HG03066 (cell line): ENCODE measurements around the gene BSX.

Experiments
- ATAC-seq: cut with Tn5 transposase; IDR thresholded peaks from one replicate; pipeline ENCODE4 v1.9.1; 2021; ENCODE audit warnings: low read depth; ENCODE audit not compliant: unreplicated experiment

BSX gene

DNA sequence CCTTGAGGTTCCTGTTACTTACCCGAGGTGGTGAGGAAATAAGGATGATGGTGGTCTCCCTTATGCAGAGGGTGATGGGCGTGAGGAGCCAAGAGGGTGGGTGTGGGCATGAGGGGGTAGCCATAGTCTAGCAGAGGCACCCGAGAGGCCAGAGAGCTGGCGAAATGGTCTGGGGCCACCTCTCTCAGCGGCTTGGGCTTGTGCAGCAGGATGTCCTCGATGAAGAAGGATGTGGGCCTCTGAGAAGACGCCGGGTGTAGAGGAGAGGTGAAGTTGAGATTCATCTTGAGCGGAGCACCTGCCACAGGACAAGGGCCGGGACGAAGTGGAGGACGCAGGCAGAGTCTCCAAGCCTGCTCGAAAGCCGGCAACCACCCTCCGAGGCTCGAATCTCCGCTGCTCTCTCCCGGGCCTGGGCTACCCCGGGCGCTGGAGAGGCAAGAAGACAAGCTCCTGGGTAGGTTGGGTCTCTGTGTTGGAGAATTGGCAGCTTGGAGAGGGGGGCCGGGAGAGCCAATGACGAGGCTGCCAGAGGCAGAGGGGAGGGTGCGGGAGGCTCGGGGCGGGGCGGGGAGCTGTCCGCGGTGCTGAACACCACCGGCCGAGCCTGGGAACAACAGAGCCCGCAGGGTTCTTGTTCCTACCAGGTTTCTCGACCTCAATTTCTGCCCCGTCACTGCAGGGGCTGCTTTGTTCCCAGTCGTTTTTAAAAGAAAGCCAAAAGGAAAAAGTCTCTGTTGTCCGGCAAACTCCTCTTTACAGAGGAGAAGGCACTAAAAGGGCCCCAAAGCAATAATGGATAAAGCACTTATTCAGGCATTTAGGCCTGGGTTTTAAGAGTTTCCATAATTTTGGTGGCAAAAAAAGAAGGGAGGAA, at the start of gene BSX:
Gene BSX (minus strand): TSS at position 447 of the 877 bp plus-strand sequence. CDS start 163 bp downstream, at position 284.
- no peak for ATAC-seq

DNA sequence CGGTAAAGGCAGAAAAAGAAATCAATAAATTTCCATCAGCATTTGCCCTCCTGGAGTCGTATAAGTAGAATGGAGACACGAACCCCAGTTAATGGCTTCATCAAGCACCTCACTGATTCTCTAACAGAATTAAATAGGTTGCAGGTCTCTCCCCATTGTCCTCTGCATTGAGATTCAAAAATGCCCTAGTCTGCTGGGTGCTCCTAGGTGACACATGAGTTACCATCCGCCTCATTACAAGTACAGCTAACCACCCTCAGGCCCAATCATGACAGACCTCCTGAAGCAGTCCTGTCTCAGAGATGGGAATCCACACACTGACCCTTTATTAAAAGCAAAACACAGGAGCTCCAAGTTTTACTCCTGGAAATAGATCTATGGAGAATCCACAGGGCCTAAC, 48.9 kb upstream of the BSX start:
- no peak for ATAC-seq

DNA sequence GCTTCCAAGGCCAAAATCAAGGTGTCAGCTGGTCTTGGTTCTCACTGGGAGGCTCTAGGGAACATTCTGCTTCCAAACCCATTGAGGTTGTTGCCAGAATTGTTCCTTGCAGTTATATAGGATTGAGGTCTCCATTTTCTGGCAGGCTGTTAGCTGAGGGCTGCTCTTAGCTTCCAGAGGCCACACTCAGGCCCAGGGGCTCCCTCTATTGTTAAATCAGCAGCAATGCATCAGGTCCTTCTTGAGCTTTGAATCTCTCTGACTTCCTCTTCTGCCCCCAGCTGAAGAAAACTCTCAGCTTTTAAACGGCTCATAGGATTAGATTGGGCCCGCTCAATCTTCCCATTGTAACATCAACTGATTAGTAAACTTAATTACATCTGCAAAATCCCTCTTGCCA, 39.3 kb upstream of the BSX start:
- no peak for ATAC-seq

DNA sequence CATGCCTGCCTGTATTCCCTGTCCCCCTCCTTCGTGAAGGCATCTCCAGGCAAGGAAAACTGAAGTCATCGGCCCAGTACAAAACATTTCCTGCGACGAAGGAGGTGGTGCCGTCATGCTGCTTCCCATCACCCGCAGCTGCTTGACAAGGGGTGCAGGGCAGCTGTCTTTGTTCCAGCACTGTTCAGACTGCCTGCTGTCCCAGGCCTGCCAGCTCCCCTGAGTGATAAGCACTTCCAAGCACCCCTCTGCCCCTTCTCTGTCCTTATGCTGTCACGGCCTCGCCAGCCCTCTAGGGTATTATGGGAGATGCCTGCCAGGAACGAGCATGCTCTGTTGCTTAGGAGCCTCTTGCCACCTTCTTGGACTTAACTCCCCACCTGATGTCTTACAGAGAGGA, 37.1 kb upstream of the BSX start:
- ATAC-seq: no peak

DNA sequence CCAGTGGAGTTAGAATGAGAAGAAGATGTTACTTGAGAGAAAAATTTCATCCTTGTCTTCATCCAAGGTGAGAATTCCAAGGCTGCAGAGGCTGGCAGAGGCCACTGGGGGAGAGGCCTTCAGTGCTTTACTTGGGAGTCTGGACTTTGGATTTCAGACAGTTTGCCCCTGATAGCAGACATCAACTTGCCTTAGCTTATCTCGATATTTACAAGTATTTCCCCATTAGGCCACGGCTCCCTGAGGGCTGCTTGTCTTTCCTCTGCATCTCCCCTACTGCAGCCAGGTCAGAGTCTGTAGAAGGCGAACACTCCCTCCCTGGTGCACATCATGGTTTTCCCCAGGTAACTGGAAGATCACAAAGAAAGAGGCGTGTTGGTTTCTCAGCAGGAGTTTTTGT, 29.9 kb upstream of the BSX start:
- ATAC-seq: no peak

DNA sequence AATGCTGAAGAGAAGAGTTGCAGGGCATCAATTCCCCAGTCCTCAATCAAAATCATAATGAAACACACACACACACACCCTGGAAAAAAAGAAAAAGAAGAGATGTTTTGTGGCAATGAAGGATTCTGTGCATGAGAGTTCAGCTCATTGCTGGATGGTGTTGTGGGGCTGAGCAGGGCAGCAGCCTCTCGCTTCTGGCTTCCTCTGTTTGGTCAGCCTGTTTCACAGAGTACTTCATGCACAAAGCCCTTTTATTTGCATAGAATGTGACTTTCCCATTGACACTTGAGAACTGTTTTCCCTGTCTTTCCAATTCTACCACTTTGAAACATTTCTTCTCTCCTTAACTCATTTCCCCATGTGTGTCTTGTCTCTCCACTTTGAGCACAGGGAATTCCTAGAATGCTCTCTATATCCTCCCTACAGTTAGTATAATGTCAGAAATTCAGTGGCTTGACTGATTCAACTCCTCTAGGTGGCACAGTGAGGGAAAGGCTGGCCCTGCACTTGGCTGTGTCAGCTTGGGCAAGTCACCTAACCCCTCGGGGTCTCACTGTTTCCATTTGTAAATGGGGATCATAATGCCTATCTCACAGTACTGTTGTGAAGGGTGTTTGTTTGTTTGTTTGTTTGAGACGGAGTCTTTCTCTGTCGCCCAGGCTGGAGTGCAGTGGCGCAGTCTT, 25.4 kb upstream of the BSX start:
- no peak for ATAC-seq

DNA sequence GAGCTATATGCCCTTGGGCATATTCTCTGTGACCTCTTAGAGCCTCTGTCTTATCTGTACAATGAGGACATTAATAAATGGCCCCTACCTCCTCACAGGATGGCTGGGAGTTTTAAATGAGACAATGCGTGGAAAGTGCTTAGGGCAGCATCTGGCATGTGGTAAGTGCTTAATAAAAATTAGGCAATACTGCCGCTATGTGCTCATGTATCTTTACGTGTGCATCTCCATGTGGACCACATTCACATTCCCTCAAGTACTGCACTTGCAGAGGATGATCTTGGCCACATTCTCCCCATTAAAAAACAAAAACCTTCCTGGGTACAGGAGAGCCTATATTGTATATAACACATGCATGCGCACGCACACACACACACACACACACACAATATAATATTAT, 19.1 kb upstream of the BSX start:
- ATAC-seq: no peak

DNA sequence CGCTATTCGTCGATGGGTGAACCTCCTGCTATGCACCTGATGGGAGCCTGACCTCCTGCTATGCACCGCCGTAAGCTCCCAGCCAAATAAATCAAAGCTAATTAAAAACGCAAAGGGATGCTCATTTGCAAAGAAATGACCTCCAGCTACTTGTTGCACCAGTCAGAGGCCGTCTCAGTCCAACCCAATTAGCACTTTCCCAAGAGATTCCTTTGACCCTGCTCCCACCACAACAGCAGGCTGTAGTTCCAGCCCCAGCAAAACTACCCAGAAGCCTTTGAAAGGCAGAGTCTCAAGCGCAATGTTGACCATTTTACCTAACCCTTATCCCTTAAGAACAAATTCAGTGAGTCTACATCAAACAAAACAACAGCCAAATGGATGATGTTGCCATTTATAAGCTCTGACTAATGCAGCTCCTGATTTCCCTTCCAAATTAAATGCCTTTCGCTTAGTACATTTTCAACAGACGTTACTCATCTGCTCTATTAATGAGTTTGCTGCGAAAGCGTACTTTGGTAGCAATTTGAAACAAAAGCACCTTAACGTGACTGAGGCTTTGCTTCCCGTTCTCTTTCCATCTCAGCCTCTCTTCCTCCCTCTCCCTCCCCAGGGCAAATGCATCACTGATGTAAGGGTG, 17.2 kb upstream of the BSX start:
- no peak for ATAC-seq

DNA sequence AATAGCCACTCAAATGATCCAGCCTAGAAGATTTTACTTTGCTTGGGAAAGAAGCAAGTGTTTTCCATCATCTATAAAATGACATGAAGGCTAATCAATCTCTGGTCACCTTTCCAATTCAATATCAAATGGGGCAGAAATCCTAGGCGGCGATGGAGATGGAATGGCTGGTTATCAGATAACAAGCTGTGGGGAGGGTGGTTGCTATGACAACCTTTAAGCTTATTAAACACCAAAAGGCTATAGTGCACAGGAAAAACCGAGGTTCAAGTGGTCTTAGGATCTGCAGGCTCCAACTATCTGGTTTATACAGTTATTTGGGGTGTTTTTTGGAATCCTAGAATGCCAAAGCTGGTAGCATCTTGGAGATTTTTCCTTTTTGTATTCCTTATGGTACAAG, 13.9 kb upstream of the BSX start:
- ATAC-seq: no peak

DNA sequence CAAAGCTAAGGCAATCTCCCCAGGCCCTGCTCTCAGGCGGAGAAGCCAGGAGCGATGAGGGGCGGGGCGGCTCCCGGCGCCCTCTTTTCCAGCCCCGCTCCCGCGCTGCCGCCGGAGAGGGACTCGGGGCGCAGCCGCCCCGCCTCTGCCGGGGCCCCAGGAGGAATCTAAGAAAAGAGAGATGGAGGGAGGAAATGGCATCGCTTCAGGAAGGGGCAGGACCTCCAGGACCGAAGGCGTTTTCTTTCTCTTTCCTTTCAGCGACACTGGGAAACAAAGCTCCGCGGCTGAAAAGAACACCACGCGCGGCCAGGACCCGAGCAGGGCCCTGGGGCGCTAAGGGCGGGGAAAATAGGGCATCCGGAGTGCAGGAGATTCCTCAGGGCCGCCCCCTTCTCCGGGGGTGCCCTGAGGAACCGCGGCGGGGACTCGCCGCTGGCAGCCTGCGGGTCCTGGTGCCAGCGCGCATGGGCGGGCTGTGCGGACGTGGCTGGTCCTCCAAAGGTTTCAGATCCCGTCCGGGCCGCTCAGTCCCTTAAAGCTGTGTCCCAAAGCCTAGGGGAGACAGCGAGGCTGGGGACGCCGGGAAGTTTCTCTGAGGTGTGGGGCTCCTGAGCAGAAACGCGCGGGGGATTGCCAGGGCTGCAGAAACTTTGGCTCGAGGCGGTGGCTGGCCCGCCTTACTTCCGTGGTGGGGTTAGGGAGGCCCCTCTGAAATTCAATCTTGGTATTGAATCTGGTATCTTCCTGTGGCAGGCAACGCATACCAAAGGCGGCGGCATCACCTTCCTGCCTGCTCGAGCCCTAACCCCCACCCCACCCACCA, 2.8 kb upstream of the BSX start:
- no peak for ATAC-seq

DNA sequence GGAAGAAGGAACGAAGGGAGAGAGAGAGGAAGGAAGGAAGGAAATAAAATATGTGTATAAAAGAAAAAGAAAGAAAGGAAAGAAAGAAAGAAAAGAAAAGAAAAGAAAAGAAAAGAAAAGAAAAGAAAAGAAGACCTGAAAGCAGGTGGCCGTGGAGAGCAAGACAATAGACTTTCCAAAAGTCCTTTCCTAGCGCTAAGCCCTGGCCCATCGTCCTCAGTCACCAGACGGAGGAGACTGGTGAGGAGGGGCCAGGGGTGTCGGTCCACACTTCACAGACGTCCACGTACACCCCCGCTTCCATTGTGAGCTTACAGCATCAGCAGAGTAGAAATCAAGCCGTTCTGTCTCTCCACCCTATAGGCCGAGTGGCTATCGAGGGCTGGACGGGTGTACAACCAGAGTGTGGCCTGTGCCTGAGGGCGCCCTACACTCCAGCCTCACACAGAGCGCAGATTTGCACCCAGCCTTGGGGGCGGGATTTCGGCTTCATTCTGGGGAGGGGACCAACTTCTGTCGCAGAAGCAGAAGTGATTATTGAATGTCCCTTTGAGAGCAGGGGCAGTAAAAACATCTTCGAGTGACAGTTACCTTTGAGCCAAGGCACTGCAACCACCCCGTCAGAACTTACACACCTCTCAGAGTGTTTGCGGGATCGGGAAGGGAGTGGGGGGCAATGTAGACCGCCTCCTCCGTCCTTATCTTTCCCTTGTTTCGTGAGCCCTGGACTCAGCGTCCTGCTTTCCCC, 2.0 kb upstream of the BSX start:
- ATAC-seq: no peak

DNA sequence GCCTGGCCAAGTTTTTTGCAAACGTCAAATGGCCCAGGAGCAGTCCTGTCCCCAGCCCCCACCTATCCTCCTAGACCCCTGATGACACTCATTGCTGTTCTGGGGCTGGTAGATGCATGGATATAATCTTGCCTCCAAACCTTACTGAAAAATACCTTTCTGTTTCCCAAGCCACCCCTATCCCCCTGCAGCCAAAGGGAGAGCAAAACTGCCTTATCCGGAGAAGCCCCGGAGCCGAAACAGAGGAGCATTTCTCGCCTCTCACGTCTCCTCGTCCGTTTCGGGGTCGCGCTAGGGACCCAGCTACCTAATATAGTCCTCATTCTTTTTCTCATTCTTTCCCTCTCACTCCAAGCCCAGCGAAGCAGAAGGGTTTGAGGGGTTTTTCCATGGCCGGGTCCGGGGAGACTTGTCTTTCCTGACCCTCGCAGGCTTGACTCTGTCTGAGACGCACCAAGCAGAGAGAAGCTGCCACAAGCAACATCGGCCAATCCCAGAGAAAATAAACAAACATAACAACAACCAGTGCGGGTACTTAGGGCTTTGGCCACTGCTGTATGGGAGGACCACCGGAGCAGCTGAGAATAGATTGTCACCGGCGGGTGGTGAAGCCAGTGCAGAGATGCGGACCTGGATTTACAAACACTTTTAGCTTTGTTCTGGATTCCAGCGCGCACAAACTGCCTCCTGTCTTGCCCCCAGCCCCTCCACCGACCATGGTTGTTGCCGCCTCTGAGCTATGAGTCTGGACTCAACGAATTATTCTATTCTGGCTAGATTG, 1.6 kb downstream of the BSX start:
- ATAC-seq: no peak

DNA sequence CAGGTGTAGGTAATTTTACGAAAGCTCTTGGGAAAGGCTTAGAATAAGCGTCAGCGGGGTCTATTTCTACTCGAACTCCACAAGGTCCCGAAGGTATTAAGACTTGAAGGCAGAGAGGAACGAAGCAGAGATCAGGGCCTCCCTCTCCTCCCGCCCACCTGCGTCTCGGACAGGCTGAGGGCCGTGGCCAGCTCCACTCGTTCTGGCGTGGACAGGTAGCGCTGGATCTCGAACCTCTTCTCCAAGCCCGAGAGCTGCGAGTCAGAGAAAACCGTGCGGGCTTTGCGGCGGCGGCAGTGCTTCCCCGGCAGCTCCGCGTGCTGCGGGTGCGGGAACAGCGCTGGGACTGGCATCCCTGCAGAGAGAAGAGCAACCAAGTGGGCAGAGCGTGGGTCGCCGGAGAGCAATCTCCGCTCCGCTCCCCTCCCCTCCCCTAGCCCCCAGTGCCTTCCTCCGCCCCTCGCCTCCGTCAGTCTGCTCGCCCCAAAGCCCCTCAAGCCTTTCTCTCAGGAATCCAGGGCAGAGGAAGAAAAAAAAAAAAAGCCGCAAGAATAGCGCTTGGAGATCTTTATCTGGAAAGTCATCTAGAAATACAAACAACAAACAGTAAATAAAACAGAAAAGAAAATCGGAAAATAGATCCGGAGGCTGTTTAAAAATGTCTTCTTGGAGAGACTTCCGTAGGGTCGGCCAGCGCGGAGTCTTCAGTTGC, 2.4 kb downstream of the BSX start:
- ATAC-seq: no peak

DNA sequence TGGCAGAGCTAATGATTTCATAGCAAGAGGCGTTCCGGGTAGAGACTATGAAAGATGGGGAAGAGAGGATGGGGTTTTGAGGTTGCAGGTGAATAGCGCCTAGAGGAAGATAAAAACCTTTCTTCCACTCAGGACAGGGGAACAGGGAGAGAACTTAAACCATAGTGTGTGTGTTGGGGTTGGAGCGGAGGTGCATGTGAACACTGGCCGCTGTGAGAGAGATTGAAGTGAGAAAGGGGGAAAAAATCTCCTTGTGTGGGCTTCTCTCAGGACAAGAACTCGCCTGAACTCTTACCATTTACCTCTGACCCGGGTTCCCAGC, 3.4 kb downstream of the BSX start:
- ATAC-seq: no peak

DNA sequence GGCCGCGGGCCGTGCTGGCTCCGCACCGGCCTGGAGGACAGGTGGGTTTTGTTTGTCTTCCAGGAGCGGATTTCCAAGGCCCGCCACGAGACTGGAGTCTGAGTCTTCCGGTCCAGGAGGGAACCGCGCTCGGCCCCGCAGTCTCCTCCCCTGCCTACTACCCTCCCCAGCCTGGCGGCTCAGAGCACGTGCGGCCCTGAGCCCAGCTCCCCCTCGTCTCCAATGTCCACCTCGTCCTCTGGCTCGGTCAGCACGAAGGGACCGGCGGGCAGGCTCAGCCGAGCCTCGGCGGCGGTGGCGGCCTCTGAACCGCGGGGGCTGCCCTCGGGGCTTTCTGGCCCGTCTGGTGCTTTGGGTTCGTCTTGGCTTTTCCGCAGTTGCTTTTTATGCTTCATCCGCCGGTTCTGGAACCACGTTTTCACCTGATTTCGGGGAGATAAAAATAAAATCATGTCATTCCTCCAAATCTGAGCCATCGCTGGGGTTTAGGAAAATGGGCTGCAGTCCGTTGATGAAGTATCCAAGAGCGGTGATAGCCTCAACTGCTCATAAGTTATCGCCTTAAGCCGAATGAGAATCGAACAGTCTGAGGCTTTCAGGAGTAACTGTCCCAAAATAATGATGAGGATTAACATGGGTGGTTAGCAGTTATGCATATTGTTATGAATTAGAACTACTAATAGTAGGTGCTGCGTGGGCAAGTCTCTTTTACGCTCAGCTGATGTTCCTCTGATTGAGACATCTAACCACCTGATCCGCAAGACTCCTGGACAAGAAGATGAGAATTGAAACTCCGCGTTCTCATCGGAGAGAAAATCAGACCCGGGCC, 4.0 kb downstream of the BSX start:
- no peak for ATAC-seq

DNA sequence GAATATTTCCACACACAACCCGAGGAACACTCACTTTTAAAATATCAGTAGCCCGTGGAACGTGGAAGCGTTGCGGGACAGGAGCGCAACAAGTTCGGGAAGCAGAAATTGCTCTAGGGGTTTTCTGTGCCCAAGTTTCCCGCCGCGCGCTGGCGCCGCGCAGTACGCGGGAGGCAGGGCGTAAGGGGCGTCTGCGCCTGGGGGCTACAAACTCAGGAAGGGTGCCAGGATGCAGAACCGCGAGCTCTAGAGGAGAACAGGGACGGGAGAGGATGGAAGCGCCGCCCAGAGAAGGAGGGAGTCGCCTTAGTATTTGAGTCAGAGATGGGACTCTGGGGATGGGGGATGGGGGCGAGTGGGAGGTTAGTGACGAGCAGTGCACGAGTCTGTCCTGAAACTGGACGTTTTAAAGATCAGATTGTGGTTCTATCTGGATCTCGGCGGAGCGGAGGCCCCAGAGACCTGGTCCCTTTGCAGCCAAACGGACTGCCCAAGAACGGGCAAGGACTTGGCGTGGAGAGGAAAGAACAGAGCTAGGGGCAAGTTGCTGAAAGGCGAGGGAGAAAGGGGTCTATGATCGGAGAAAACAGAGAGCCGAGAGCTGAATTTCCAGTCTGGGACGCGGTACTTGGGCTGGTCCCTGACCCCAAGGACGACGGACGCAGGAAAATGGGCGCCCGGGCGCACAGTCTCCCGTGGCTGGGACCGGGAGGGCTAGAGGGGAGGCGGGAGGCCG, 4.7 kb downstream of the BSX start:
- ATAC-seq: no peak

DNA sequence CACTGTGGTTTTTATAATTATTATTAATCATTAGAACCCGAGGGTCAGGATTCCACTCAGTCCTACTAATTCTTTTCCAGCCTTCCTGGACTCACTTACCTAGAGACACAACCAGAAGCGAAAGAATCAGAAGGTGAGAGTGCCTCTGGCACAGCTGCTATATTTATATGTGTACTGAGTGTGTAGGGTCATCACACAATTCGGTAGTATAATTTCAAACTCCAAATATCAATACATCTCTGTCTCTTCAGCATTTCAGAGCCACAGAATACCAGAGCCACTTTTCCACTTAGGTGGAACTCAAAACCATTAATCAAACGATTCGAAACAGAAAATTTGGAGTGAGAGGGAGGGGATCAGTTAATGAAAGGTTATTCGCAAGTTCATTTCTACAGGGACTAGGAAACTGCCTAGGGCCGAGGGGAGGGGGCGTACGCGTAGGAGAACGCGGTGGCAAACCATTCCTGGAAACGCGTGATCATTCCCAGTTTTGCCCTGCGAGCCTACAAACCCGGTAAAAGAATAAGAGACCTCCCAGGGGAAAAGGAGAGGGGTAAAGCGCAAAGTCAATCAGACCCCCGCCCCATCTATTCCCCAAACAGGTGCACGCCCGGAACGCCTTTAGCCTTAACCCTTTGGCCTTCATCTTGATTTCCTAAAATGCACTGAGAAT, 5.4 kb downstream of the BSX start:
- no peak for ATAC-seq
